ENCODE measurements around the gene SHTN1.

DNA sequence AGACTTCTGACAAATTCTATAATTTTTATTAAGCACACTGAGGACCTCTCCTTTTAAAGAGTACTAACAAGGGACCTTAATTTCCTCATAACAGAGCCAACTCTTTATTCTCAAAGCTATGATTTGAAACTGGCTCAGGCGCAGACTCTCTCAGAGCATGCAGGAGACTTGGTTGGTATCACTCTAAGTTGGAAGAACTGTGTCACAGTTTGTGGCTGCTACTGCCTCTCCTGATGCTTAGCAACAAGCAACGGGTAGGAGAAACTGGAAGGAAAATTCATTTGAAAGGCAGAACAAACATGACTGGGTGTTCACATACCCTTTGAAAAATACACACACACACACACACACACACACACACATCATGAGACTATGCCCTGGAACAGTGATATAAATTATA, 122.3 kb downstream of the SHTN1 start:
- TF ChIP-seq, protein P1, sequence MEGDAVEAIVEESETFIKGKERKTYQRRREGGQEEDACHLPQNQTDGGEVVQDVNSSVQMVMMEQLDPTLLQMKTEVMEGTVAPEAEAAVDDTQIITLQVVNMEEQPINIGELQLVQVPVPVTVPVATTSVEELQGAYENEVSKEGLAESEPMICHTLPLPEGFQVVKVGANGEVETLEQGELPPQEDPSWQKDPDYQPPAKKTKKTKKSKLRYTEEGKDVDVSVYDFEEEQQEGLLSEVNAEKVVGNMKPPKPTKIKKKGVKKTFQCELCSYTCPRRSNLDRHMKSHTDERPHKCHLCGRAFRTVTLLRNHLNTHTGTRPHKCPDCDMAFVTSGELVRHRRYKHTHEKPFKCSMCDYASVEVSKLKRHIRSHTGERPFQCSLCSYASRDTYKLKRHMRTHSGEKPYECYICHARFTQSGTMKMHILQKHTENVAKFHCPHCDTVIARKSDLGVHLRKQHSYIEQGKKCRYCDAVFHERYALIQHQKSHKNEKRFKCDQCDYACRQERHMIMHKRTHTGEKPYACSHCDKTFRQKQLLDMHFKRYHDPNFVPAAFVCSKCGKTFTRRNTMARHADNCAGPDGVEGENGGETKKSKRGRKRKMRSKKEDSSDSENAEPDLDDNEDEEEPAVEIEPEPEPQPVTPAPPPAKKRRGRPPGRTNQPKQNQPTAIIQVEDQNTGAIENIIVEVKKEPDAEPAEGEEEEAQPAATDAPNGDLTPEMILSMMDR (IDR thresholded peaks at IDR 0.05) = no peak
- TF ChIP-seq EZH2 (IDR thresholded peaks at IDR 0.05; ENCODE audit: borderline replicate concordance, insufficient read depth, low read depth, low read length, poor library complexity, severe bottlenecking) = no peak

Data from B cell (primary cell).